Activated CD4-positive, alpha-beta T cell treated with anti-CD3 and anti-CD28 coated beads for 4 hours (primary cell): ENCODE data around the gene HOXA10.

Experiments used
- DNase-seq, 2 donors: peaks; one replicate each; pipeline ENCODE4 v3.0.0-alpha.2; 2020

Gene HOXA10

DNA sequence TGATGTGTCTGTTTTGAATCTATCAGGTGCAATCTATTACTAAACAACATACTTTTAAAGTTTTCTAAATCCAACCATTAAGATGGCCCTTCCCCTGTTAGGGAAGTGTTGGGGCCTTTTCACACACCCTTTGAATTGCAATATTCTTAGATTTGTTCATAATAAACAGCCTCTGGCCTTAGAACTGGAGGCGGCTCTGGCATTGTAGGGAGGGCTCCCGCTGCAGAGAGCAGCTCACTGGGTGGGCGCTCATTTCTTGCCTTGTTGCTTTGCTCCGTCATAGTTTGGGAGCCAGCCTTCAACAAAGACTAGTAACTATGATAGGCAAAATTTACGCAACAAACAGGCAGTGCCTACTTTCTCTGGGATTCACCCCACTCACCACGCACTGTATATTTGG is 4.2 kb upstream of the HOXA10 start:
- DNase-seq, result no peak

DNA sequence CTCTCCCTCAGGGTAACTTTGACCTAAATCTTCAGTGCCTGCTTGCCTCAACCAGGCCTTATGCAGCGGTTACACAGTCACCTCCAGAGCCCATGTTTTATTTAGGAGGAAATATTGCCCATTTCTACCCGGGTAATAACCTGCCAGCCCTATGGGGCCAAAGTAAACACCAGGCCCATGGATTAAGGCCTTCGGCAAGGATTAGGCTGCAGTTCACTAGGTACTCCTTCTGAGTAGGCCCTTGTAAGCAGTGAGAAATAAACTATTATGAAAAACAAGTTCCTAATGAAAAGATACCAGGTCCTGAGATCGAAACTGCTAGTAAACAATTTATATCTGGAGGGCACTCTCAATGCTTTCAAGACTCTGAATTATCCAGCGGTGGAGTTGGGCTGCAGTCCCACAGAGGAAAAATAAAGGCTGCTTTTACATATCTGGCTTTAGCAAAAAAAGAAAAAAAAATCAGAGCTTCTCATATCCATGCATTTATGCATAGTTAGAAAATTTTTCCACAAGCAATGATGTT is 3.7 kb upstream of the HOXA10 start:
- DNase-seq, result no peak

DNA sequence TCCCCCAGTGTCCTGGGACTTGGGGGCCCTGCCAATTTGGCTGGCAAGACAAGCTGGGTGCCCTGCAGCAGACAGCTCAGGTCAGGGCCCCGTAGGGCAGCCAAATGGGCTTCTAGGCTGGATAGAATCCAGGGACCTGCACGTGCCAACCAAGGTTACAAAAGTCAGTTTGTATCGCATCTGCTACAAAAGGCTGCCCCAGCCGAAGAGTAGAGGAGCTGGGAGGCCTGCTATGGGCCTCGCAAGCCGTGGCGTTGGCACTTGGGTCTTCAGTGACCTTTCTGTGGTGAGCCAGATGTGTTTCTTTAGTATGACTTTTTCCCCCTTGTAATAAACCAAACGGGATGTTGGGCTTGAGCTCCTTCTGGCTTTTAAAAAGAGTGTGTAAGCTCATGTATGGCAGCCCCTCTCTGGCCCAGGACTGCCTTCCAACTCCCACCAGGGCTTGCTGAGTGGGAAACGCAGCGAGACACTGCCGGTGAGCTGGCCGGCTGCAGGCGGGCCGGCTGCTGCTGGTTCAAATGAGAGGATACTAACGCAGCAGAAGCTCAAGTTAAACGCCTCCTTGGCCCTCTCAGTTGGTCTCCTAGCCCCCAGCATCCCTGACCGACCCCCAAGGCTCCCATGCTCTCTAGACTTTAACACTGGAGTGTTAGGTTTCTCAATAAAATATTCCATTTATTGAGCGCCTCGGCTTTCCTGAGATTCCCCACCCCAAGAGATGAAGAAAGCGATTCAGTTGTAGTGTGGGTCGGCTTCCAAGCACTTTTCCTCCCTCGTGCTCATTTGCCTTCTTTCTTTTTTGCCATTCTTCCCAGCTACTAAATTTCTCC is 3.1 kb upstream of the HOXA10 start:
- DNase-seq, result no peak

DNA sequence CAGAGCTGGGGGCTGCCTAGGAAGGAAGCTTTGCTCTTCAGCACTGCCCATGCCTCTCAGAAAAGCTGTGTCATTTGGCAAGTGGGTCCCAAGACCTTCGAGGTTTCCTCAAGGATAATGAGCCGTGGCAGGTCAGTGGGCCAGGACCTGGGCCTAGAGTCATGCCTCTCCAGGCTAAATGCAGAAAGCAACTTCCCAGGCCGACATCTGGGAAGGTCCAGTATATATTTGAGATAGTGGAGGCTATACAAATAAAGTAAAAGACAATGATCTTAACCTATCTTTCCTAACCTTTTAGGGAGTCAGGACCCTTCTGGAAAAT is 2.4 kb upstream of the HOXA10 start:
- no peak for DNase-seq

DNA sequence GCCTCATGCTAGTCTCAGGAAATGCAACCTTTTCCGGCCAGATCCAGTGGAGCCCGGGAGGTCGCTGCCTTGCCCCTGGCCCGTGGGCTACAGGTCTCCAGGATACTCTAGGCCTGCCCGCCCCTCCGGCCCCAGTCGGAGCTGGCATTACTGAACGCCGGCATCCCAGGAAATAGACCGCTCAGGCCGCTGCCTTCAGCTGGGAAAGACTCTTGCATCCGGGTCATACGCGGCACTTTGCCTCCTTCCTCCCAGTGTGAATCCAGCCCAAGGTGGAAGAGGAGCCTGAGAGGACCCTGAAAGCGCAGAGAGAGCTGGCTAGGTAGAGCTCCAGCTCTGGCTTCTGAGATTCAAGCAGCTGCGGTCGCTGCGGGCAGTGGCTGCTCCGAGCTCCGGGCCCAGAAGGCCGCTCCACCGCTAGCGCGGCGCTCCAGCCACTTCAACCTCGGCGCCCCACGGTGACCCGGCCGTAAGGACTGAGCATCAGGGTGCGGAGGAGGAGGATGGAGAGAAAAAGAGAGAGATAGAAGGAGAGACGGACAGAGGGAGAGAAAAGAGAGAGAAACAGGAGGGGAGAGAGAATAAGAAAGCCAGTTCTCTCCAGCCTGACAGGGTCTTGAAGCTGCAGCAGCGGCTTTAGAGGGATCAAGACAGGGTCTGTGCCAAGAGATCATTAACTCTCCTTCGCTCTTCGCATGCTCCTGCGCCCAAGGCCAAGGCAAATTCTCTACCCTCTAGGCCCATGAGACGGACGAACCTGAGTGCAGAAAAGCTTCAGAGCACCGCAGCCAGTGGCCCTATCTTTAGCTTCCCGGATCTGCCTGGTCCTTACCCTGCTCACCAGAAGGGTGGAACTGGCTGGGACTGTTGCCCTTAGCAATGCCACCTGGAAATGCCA is 1.8 kb upstream of the HOXA10 start:
- no peak for DNase-seq

DNA sequence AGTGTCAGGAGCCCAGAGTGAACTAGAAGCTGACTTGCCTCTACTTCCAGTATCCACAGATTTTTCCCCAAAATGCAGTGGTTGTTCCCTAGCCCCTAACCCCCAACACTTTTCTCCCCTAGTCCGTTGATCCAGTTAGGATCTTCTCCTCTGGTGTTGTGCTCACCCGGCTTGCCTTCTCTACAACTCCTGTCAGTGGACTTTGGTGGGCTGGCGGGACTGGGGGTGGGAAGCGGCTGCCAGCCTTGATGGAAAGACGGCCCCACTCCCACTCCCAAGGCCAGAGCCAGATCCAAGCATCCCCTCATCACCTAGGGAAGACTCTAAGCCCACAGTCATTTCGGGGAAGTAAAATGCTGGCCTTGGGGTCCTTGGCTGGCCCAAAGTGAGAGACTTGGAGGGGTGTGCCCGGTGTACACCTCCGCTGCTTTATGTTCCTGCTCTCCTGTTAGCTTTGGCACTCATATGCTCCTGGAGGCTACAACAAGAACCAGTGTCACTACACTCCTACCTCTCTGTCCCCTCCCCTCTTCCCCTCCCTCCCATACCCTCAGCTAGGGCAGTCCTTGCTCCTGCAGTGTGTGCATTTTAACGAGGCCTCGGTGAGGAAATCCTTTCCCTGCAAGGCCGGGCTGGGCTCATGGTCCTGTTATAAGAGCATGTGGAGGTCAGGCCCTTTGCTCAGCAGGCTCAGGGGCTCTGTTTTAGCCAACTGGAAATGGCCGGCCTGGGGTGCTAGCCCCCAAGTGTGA is 930 bp upstream of the HOXA10 start:
- no peak for DNase-seq

DNA sequence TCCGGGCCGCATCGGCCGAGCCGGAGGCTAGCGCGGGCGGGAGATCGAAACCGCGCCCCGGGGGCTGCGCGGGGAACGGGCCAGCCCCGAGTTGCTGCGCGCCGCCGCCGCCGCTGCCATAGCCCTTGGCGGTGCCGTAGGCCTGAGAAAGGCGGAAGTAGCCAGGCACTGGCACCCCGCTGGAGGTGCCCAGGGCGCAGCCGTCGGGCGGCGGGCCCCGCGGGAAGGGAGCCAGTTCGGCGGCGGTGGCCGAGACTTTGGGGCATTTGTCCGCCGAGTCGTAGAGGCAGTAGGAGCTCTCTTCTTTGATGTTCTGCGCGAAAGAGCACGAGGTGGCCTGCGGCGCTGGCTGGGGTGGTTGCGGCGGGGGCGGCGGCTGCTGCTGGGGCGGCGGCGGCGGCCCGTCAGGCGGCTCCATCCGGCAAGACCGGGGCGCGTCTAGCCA is 587 bp downstream of the HOXA10 start:
- no peak for DNase-seq

DNA sequence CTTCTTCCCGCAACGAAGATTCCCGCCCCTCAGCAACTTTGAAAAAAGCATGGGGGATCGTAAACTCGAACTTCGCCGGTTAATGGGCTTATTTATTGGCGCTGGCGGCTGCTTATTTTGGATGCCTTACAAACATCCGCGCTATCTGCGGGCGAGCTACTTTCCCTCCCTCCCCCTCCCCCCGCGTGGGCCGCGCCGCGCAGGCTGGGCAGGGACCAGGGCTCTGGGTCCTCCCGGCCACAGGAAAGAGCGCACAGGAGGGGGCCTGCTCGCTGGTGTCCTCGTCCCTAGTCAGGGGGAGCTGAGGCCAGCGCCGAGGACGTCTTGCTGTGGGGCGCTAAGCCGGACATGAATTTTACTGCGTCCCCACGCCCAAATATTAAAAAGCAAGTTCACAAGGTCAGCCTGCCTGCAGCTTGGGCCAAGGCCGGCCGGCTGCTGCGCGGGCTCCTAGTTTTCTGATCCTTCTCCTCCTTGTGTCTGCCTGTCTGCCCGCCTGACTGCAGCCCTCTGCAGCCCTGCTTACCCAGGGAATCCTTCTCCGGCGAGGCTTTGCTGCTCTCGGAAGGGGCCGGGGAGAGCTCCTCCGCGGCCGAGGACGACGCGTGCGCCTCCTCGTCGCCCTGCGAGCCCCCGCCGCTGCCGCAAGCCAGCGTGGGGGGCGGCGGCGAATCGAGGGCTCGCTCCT is 1.2 kb downstream of the HOXA10 start:
- no peak for DNase-seq

DNA sequence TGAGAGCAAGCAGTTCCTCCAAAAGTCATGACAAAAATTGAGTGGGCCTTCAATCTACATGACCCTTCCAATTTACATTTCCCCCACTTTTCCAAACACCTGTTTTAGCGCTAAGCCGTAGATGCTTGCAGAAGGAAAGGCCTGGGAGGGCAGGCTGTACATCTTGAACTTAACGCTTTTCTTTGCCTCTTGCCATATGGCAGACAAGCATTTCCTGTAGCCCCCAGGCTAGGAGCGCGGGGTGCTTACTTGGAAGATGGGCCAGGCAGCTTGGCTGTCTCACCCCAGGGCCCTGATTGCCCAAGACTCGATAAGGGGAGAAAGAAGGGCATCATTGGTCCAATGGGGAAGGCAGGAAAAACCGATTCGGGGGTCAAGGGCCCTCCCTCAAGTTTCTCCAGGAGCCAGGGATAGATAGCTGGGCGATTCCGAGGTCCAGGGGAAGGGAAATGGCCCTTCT is 1.8 kb downstream of the HOXA10 start:
- no peak for DNase-seq

DNA sequence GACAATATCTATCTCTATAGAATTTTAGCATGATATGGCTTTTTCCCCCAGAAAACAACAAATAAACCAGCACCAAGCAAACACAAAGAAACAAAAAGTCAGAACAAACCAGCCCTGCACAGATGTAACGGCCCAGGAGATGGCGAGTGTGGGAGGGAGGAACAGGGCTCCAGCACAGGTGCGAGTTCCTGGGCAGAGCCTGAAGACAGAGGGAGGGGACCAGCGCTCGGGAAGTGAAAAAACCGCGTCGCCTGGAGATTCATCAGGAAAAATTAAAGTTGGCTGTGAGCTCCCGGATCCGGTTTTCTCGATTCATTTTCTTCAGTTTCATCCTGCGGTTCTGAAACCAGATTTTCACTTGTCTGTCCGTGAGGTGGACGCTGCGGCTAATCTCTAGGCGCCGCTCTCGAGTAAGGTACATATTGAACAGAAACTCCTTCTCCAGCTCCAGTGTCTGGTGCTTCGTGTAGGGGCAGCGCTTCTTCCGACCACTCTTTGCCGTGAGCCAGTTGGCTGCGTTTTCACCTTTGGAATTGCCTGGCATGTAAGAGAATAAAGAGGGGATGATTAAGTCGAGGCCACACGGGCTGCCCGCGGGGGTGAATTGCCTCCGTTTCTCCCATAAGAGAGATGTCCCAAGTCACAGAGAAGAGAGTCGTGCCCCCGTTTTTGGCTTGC is 2.3 kb downstream of the HOXA10 start:
- no peak for DNase-seq

DNA sequence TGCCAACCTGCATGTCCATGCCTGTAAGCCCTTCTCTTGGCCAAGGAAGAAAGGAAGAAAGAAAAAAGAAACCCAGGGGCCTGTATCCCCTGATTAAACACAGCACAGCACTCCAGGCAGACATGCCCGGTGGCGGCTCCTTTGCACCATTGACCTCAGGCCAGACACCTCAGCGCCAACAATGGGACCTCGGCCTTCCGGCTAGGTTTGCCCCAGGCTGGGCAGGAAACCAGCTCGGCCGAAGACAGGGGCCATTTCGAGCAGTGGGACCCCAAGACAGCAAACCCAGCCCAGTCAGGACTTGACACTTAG is 2.8 kb downstream of the HOXA10 start:
- DNase-seq, result no peak

DNA sequence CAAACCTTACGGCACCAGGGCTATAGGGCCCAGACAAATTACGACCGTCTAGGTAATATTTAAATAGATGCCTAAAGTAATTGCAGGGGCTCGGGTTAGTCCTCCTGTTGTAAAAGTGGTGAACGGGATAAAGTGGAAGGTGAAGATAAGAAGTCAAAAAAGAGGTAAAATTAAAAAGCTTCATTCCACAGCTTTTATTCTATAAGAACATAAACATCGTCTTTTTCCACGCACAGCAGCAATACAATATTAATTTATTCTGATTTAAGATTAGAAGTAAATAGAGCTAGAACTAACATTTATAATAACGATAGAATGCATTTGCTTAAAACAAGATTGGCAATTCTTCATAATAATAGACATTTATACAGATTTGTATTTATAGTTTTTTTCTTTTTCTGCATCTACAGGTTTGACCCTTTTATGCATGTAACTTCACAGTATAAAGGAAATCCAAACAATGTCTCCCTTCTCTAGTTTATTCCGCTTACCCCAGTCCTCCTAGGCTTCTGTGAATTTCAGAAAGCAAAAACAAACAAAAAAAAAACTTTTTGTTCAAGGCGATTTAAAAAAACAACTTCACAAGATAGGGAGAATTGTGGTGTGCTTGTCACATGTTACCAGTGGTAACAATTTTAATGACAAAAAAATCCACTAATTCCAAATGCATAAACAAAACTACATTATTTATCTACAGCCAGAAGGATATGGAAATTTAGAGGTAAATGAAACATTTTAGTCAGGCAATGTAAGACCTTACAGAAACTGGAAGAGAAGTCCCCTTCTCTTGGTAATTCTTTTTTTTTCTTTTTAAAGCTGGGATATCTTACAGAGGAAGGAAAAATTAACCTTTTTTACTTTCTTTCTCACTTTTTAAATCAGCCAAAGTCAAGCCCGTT is 3.4 kb downstream of the HOXA10 start:
- no peak for DNase-seq

DNA sequence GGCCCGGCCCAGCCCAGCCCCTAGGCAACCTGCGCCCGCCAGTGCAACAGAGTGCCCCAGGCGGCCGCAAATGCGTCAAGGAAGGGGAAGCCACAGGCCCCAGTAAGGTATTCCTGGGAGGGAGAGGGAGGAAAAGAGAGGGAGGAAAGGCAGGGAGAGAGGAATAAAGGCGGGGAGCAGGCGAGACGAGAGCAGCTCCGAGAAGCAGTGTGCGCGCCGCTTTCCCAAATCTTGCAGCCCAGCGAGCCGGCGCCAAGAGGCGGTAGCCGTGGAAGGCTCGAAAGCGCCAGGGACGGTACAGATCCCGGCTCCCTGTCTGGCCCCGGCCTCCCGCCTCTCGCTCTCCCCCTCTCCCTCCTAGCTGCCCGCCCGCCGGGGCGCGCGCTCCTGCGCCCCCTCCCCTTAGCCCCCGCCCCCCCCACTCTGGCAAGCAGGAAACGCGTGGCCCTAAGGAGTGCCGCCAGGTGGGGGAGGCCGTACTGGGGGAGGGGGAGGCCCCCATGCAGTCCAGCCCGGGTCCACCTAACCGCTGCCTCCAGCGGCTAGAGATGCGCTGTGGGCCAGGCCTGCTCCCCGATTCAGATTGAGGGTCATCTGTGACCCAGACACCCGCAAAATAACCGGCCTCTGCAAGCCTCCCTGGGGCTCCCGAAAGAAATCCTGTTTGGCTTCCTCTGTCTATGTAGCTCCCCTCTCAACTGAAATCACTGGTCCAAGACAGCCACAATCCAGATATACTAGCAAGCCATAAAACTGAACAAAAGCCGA is 4.3 kb downstream of the HOXA10 start:
- no peak for DNase-seq

DNA sequence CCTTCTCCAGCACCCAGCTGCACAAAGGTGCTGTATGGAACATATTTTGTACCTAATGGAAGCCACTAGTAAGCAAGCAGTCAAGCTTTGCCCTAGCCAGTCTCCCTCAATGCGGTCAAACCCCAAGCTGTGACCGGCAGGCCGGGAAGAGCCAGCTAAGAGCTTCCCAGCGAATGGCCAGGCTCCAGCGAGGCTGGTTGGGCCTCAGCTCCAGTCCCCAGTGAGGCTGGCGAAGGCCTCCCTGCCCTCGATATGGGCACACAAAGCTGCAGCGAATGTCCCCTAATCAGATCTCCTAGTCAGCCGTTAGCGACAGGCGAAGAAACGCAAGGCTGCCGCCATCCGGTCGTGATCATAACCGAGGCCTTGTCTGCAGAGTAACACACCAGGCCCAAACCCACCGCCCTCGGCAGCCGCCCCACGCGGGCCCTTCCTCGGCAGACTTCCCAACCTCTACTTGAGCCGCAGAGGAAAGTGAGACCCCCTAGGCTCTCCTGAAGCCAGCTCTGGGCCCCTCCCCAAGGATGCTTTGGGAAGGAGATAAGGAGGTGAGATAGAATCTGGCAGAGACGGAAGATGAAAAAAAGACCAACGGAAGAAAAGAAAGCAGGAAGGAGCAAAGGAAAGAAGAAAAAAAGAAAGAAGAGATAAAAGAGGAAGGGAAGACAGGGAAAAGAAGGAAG is 5.7 kb downstream of the HOXA10 start:
- DNase-seq, result no peak

DNA sequence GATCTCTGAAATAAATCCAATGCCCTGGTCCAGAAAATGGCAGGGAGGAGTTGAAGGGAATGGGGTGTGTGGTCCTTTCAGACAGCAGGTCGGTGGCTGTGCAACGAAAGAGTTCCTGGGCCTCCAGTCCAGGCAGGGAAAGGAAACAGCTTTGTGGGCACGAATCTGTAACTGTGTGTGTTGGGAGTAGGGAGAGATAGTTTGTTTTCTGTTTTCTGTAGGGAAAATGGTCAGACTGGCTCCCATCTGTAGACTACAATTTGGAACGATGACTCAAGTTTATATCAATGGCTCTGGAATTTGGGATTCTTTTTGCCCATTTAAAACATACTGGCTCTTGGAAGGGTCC is 6.2 kb downstream of the HOXA10 start:
- DNase-seq, result no peak

DNA sequence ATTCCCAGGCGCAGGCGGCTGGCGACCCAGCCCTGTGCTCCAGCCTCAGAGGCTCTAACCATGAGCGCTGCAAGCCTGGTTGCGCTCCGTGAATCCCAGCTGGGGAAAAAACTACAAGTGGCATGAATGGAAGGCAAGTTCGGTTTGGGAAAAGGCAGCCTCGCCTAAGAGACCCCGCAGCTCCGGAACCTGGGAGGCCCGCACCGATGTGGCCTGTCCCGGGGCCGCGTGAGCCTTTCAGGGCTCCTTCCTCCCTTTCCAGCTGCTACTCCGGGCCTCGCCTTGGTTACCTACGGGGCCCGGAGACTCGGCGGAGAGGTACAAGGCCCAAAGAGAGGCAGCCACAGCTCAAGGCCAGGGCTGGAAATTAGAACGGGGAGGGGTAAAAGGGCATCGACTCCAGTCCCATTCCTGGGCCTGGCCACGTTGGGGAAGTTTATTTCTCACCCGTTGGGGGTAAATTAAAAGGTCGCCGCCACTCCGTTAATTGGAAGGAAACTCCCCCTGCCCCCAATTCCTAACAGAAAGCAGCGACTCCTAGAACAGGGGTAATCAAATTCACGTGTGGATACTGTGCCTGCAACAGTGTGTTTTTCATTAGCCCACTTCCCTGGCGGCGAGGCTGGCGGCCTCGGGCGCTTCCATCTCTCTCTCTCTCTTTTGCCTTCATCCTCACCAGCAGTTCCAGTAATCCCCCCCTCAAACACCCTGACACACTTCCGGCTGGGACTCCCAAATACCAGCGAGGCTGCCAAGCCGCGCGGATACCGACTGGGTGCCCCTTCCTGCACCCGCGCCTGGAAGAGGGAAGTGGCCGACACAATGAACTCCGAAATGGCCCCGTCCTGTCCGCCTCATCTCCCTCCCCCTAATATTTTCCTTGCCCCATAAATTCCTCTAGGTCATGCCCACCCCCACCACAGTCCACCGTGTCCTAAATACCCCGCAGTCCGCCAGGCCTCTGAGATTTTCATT is 7.3 kb downstream of the HOXA10 start:
- no peak for DNase-seq

DNA sequence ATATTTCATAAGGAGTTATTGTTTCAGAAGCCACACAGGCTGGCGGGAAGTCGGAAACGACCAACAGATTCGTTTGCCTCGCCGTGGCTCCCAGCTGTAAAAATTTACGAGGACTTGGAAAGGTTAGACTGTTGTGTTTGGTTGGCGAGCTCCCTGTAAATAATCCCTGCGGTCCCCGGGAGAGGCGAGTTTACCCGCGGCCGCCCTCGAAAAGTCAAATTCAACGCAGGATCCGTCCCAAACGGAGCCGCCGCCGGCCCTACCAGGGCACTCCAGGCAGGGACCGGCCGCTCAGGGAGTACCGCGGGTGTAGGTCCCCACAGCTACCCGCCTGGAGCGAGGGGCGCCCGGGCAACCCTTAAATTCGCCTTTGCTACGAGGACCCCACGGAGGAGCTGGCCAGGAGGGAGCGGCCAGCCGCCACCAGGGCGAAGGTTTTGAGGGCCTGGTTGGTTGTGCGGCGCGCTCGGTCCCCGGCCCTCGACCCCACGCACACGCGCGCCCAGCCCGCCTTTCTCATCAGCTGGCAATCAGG is 8.1 kb downstream of the HOXA10 start:
- DNase-seq, result no peak
